Lung (tissue), 12 donors: Measurements from ENCODE around the gene IGFBP2. TPM values are rescaled to one million over a fixed set of nuclear protein-coding genes. Genes with fewer than 3 reads are reported as not detected.

Experiments used
- ATAC-seq: fragments of 200-7000 bp; cut with Tn5 transposase; one replicate; pipeline ENCODE4 v1.9.1; 2020; ENCODE audit warnings: moderate number of reproducible peaks; ENCODE audit not compliant: insufficient read depth, low FRiP score
- DNase-seq, 3 donors: peaks; one replicate each; pipeline ENCODE4 v3.0.0-alpha.2; 2013 to 2017
- H3K27ac ChIP-seq, 2 donors: one replicate each; pipeline ENCODE4 v1.5.1; 2013; ENCODE audit warnings: mild to moderate bottlenecking in 2 of 2, moderate library complexity in 2 of 2, control low read depth in 1 of 2, inconsistent platforms in 1 of 2, low read depth in 1 of 2, low read length in 1 of 2
- H3K27me3 ChIP-seq, 3 donors: one replicate each; pipeline ENCODE4 v1.5.1; 2013; ENCODE audit warnings: low read length in 2 of 3; ENCODE audit not compliant: control insufficient read depth in 3 of 3, insufficient read depth in 3 of 3
- H3K36me3 ChIP-seq, 4 donors: one replicate each; pipeline ENCODE4 v1.5.1; 2013; ENCODE audit warnings: low read length in 4 of 4, mild to moderate bottlenecking in 1 of 4, moderate library complexity in 1 of 4; ENCODE audit not compliant: control insufficient read depth in 4 of 4, insufficient read depth in 4 of 4
- H3K4me1 ChIP-seq, 5 donors: one replicate each; pipeline ENCODE4 v1.5.1; 2013; ENCODE audit warnings: low read length in 5 of 5, mild to moderate bottlenecking in 2 of 5, moderate library complexity in 1 of 5; ENCODE audit not compliant: control insufficient read depth in 5 of 5, insufficient read depth in 5 of 5
- H3K4me3 ChIP-seq: one replicate; pipeline ENCODE4 v1.5.1; 2013; ENCODE audit warnings: mild to moderate bottlenecking, control low read depth, moderate library complexity
- H3K9ac ChIP-seq, 2 donors: one replicate each; pipeline ENCODE4 v1.5.1; 2013; ENCODE audit warnings: low read length in 2 of 2, control low read depth in 1 of 2; ENCODE audit not compliant: insufficient read depth in 1 of 2
- H3K9me3 ChIP-seq, 4 donors: one replicate each; pipeline ENCODE4 v1.5.1; 2013; ENCODE audit warnings: low read length in 3 of 4, mild to moderate bottlenecking in 1 of 4, moderate library complexity in 1 of 4; ENCODE audit not compliant: control insufficient read depth in 4 of 4, insufficient read depth in 3 of 4
- WGBS, 2 donors: extraction: QIAGEN DNeasy Blood & Tissue Kit; methylation state at CpG; one replicate each; pipeline ENCODE4 v1.1.7; 2013; 5-methylcytosine and 5-hydroxymethylcytosine counted together
- polyA plus RNA-seq, 2 donors: library from polyadenylated mRNA; stranded (reverse); fragments of 200-250 nt; gene quantifications; one replicate each; pipeline ENCODE4 v1.2.1, GENCODE V29; 2013
- total RNA-seq, 2 donors: library from RNA; depleted of rRNA in 1 of 2; stranded (reverse); fragments of >200 nt in 1 of 2; gene quantifications; one replicate each; pipeline ENCODE4 v1.2.1, GENCODE V29; 2014 to 2021
- TF ChIP-seq, protein P1 (sequence below): IDR thresholded peaks from 2 replicates; pipeline ENCODE4 v1.5.1; 2012; ENCODE audit warnings: mild to moderate bottlenecking; ENCODE audit errors: control extremely low read depth, extremely low read depth
- donor health status: control.
- donor health status: control.
- donor health status: Bipolar disorder and iron deficiency.
- donor health status: healthy.
- donor health status: DM: yes; HTN: yes; CAD: no.

The IGFBP2 gene
- total and polyA plus RNA-seq, 4 donors = 50.5 to 104 (median 81.2) TPM

DNA sequence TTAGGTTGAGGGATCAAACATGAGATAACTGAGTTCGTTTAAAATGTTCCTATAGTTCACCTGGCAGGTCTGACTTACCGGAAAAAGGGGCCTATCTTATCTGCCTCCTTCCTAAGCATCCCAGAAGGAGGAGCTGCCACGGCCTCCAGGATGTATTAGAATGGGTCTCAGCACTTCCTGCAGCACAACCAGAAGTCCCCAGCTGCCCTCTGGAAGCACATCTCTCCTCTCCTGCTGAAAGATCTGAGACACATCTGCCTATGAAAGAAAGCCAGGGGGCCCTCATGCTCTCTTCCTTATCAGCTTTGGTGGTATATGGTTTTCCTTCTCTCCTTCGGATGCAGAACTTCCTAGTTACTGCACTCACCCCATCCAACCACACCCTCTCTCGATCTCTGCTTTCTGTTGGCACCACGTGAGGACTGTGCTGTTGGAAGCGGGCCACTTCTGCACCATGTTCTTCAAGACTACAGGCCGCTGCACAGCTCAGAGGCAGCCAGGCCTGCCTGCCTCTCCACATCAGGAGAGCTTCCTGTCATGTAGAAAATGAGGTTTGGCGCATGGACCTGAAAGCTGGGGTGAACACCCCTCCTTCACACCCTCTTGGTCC, 55.6 kb downstream of the IGFBP2 start:
- DNase-seq (peak in 1 of 3 donors; percentile 32), ATAC-seq (no peak)
- H3K9ac ChIP-seq = peak overlapping the region in 1 of 2 donors; percentile 30
- H3K27ac ChIP-seq = peak overlapping the region in 1 of 2 donors; percentile 2
- no peaks in the 10 kb centered on the region for H3K9me3 ChIP-seq
- TF ChIP-seq, protein P1, sequence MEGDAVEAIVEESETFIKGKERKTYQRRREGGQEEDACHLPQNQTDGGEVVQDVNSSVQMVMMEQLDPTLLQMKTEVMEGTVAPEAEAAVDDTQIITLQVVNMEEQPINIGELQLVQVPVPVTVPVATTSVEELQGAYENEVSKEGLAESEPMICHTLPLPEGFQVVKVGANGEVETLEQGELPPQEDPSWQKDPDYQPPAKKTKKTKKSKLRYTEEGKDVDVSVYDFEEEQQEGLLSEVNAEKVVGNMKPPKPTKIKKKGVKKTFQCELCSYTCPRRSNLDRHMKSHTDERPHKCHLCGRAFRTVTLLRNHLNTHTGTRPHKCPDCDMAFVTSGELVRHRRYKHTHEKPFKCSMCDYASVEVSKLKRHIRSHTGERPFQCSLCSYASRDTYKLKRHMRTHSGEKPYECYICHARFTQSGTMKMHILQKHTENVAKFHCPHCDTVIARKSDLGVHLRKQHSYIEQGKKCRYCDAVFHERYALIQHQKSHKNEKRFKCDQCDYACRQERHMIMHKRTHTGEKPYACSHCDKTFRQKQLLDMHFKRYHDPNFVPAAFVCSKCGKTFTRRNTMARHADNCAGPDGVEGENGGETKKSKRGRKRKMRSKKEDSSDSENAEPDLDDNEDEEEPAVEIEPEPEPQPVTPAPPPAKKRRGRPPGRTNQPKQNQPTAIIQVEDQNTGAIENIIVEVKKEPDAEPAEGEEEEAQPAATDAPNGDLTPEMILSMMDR = no peak
- H3K4me1 ChIP-seq = peaks cover 3 to 42% (median 19%) of the 10 kb centered on the region in 5 donors
- H3K27me3 ChIP-seq = no peaks in the 10 kb centered on the region
- H3K4me3 ChIP-seq = no peak overlapping the region
- WGBS, 2 donors = 57 to 58% methylated on average over 9 of the region's 9 CpGs
- peaks cover 0 to 3% (median 0%) of the 10 kb centered on the region in 4 donors for H3K36me3 ChIP-seq

DNA sequence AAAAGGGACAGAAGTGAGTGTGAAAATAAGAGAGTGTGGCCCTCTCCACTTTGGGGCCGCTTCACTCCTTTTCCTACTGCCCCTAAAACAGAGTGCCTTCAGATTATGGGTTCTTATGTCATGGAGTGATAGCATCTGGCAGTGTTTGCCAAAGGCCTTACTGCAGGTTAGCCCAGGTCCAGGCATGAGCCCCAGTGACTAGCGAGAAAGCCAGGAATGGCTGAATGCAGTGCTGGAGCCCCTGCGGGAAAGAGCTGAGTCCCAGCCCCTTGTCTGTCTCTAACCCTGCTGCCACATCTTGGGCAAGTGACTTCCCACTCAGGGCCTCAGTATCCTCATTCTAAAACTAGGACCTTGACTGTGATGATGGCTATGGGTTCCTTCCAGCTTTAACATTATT, 56.2 kb downstream of the IGFBP2 start:
- Histone ChIP-seq H3K27me3 (no peaks in the 10 kb centered on the region), H3K4me1 (peaks cover 3 to 41% (median 19%) of the 10 kb centered on the region in 5 donors), H3K36me3 (peaks cover 0 to 3% (median 0%) of the 10 kb centered on the region in 4 donors), H3K4me3 (no peak overlapping the region), H3K9me3 (no peaks in the 10 kb centered on the region), H3K27ac (peak overlapping the region; percentile 24 to 57), H3K9ac (peak overlapping the region in 1 of 2 donors; percentile 55)
- TF ChIP-seq, protein P1 = no peak
- no peak for DNase-seq
- ATAC-seq = no peak
- 91 to 96% methylated on average over 3 of the region's 3 CpGs for WGBS, 2 donors

- Histone ChIP-seq H3K9me3 (no peaks in the 10 kb centered on the region), H3K4me1 (peaks cover 3 to 49% (median 19%) of the 10 kb centered on the region in 5 donors), H3K9ac (peak overlapping the region in 1 of 2 donors; percentile 82), H3K36me3 (peaks cover 0 to 1% (median 0%) of the 10 kb centered on the region in 4 donors), H3K4me3 (no peak overlapping the region), H3K27me3 (no peaks in the 10 kb centered on the region), H3K27ac (peak overlapping the region; percentile 11 to 13)
- TF ChIP-seq, protein P1 = no peak
- no peak for ATAC-seq
- DNase-seq = no peak
- WGBS, 2 donors = 40 to 47% methylated on average over 6 of the region's 6 CpGs
Observed at GRCh38 chr2:216690456-216690852, 57.2 kb downstream of the IGFBP2 start.
